ENCODE results near the gene TMEM175. TPM values are rescaled to one million over a fixed set of nuclear protein-coding genes. Genes with fewer than 3 reads are reported as not detected.
A peak's percentile ranks its signal among the peaks of the same experiment; 100 is the strongest.

TMEM175 gene
- total RNA-seq, 1 donor from 2014 or later: 30.6 TPM

- Mint-ChIP-seq H3K27me3 (no peaks in the 10 kb centered on the region), H3K36me3 (ENCODE audit: insufficient read depth) (no peaks in the 10 kb centered on the region), H3K9me3 (ENCODE audit: low read depth) (no peaks in the 10 kb centered on the region), H3K4me3 (ENCODE audit: low read depth) (peak within 1 kb of the TSS; percentile 92), H3K4me1 (ENCODE audit: low read depth) (peaks cover 18% of the 10 kb centered on the region), H3K27ac (peak within 1 kb of the TSS; percentile 91)
- DNase-seq (ENCODE audit: low spot score, unreplicated experiment): peak; percentile 80
- TF ChIP-seq CTCF (IDR thresholded peaks at IDR 0.05; ENCODE audit: unreplicated experiment): peak; percentile 74
These were observed 54.8 kb downstream of the TMEM175 start, which contains the start of gene IDUA for GRCh38 chr4:986879-987623. IDUA (plus strand) TSS chr4:987044; CDS start chr4:987085, 41 bp downstream.

GRCh38 chr4:987624-988513 is 55.6 kb downstream of the TMEM175 start:
- peaks cover 26% of the 10 kb centered on the region for H3K4me1 Mint-ChIP-seq (ENCODE audit: low read depth)
- H3K27me3 Mint-ChIP-seq: no peaks in the 10 kb centered on the region
- no peak for TF ChIP-seq CTCF (IDR thresholded peaks at IDR 0.05; ENCODE audit: unreplicated experiment)
- peak overlapping the region; percentile 5 for H3K27ac Mint-ChIP-seq
- no peak for DNase-seq (ENCODE audit: low spot score, unreplicated experiment)
- H3K36me3 Mint-ChIP-seq (ENCODE audit: insufficient read depth): no peaks in the 10 kb centered on the region
- peak overlapping the region; percentile 73 for H3K4me3 Mint-ChIP-seq (ENCODE audit: low read depth)
- no peaks in the 10 kb centered on the region for H3K9me3 Mint-ChIP-seq (ENCODE audit: low read depth)

- no peaks in the 10 kb centered on the region for H3K9me3 Mint-ChIP-seq (ENCODE audit: low read depth)
- no peak for DNase-seq (ENCODE audit: low spot score, unreplicated experiment)
- no peak overlapping the region for H3K27ac Mint-ChIP-seq
- no peaks in the 10 kb centered on the region for H3K36me3 Mint-ChIP-seq (ENCODE audit: insufficient read depth)
- no peaks in the 10 kb centered on the region for H3K27me3 Mint-ChIP-seq
- peaks cover 31% of the 10 kb centered on the region for H3K4me1 Mint-ChIP-seq (ENCODE audit: low read depth)
- H3K4me3 Mint-ChIP-seq (ENCODE audit: low read depth): no peak overlapping the region
- TF ChIP-seq CTCF (IDR thresholded peaks at IDR 0.05; ENCODE audit: unreplicated experiment): no peak
These were observed 56.8 kb downstream of the TMEM175 start for GRCh38 chr4:988726-989721.

- Mint-ChIP-seq H3K27me3 (no peaks in the 10 kb centered on the region), H3K4me1 (ENCODE audit: low read depth) (peaks cover 28% of the 10 kb centered on the region), H3K36me3 (ENCODE audit: insufficient read depth) (no peaks in the 10 kb centered on the region), H3K27ac (no peak overlapping the region), H3K4me3 (ENCODE audit: low read depth) (no peak overlapping the region), H3K9me3 (ENCODE audit: low read depth) (no peaks in the 10 kb centered on the region)
- DNase-seq (ENCODE audit: low spot score, unreplicated experiment): no peak
- no peak for TF ChIP-seq CTCF (IDR thresholded peaks at IDR 0.05; ENCODE audit: unreplicated experiment)
These were observed 57.6 kb downstream of the TMEM175 start for GRCh38 chr4:989722-990471.

All from progenitor cell of endocrine pancreas (in vitro differentiated cells).